ENCODE measurements around the gene TLR9.
A peak's percentile ranks its signal among the peaks of the same experiment; 100 is the strongest.

DNA sequence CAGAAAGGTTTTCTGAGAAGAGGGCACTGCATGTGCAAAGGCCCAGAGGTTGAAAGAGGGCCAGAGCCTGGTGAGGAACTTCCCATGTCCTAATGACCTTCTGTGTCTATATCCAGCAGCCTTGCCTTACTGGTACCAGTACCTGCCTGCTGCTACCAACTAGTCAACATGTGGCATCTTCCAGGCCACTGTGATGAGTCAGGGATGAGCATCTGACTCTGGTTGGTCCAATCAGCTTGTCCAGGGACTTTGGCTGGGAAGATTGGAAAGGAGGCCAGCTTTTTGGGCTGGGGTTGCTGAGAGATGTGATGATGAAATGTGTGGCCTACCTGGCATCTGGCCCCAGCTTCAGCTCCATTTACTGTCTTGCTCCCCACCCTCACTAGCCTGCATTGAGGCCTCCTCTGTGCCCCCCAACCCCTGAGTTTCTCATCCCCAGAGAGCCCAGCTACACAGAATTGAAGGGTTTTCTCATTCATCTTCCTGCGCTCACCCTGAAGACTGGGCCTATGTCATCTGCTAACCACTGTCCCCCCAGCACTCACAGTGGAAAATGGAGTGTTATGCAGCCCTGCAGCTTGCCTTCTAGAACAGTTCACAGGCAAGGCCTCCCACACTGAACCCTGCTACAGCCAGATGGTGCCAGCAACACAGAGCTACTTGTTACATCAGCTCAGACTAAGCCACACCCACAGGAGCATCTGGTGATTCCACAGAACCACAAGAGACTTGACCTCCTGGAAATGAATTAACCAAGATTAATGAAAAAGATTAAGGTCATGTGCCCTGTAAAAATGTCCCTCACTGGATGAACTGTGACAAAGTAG lies 14.8 kb upstream of the TLR9 start:
- TF ChIP-seq JUND (IDR thresholded peaks at IDR 0.05) (no peak), CHD2 (IDR thresholded peaks at IDR 0.05; ENCODE audit: low read length, partially characterized antibody) (peak; percentile 70), POLR2AphosphoS5 (IDR thresholded peaks at IDR 0.05; ENCODE audit: low read depth, low read length) (peak; percentile 11; the same call in 1 of the 2 replicates), NFIC (IDR thresholded peaks at IDR 0.05; ENCODE audit: borderline replicate concordance) (no peak), EP300 (IDR thresholded peaks at IDR 0.05; ENCODE audit: borderline replicate concordance in 1 of 2, low read depth in 1 of 2, low read length in 1 of 2) (peak in 1 of 2 experiments; percentile 74; a peak in 1 of 4 replicates), RFX5 (IDR thresholded peaks at IDR 0.05; ENCODE audit: low read length) (no peak)
- TF ChIP-seq, protein P1, sequence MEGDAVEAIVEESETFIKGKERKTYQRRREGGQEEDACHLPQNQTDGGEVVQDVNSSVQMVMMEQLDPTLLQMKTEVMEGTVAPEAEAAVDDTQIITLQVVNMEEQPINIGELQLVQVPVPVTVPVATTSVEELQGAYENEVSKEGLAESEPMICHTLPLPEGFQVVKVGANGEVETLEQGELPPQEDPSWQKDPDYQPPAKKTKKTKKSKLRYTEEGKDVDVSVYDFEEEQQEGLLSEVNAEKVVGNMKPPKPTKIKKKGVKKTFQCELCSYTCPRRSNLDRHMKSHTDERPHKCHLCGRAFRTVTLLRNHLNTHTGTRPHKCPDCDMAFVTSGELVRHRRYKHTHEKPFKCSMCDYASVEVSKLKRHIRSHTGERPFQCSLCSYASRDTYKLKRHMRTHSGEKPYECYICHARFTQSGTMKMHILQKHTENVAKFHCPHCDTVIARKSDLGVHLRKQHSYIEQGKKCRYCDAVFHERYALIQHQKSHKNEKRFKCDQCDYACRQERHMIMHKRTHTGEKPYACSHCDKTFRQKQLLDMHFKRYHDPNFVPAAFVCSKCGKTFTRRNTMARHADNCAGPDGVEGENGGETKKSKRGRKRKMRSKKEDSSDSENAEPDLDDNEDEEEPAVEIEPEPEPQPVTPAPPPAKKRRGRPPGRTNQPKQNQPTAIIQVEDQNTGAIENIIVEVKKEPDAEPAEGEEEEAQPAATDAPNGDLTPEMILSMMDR (IDR thresholded peaks at IDR 0.05), result no peak
